ENCODE data around the gene UBL5.
"Not testable (repeated sequence)": the region's sequence is repeated elsewhere in the genome, so short reads cannot be mapped to it uniquely, and the experiment has no call there.

The UBL5 gene

DNA sequence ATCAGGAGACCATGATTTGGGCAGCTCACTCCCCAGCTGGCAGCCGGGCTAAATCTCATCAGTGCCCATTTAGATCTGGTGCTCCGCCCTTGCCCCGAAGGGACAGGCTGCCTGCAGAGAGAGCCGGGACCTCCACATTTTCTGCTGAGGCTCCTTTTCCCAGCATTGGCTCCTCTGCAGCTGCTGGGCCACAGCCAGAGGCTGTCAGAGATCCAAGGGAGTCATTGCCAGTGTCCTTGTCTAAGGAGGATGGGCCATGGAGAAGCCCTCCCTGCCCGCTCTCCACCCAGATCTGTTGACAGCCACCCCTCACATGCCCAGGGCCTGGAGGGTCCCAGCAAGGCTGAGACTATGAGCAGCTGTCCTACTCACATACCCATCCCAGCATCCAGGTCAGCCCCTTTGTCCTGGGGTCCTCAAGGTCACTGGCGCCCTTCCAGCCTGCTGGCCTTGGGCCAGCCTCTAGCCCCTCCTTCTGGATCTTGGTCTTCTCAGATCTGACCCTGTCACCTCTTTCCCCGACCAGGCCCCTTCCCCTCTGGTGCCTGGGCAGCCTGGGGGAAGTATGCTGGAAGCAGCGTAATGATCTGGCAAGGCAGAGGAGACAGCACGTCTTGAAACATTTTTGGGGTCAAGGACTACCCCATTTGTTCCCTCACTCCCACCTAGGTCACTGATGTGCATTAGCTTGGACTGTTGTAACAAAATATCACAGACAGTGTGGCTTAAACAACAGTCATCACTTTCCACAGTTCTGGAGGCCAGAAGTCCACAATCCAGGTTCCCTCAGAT, 15.3 kb downstream of the UBL5 start:
- H3K27ac ChIP-seq: no peak overlapping the region
- CTCF ChIA-PET: no interaction called here
- no peak for DNase-seq (ENCODE audit: low spot score)
- POLR2A ChIA-PET (ENCODE audit: low non-redundant PET): no interaction called here
- TF ChIP-seq, protein P1, sequence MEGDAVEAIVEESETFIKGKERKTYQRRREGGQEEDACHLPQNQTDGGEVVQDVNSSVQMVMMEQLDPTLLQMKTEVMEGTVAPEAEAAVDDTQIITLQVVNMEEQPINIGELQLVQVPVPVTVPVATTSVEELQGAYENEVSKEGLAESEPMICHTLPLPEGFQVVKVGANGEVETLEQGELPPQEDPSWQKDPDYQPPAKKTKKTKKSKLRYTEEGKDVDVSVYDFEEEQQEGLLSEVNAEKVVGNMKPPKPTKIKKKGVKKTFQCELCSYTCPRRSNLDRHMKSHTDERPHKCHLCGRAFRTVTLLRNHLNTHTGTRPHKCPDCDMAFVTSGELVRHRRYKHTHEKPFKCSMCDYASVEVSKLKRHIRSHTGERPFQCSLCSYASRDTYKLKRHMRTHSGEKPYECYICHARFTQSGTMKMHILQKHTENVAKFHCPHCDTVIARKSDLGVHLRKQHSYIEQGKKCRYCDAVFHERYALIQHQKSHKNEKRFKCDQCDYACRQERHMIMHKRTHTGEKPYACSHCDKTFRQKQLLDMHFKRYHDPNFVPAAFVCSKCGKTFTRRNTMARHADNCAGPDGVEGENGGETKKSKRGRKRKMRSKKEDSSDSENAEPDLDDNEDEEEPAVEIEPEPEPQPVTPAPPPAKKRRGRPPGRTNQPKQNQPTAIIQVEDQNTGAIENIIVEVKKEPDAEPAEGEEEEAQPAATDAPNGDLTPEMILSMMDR (conservative IDR thresholded peaks at IDR 0.05; ENCODE audit: low read depth): no peak

DNA sequence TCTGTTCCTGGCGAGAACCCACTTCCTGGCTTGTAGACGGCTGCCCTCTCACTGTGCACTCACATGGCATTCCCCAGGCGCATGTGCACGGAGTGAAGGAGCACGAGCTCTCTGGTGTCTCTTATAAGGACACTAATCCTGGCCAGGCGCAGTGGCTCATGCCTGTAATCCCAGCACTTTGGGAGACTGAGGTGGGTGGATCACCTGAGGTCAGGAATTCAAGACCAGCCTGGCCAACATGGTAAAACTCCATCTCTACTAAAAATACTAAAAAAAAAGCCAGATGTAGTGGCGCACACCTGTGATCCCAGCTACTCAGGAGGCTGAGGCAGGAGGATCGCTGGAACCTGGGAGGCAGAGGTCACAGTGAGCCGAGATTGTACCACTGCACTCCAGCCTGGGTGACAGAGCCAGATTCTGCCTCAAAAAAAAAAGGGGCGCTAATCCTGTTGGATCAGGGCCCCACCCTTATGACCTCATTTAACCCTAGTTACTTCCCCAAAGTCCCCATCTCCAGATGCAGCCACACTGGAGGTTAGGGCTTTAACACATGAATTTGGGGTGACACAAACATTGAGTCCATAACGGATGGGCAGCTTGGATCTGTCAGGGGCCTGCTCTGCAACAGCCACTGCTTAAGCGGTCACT, 16.0 kb downstream of the UBL5 start:
- DNase-seq (ENCODE audit: low spot score); POLR2A ChIA-PET (ENCODE audit: low non-redundant PET): not testable (repeated sequence)
- CTCF ChIA-PET: interaction anchor here (0.5 kb wide), 1 partner anchor 211 kb away, joined by 3 read pairs; no protein-coding TSS in a partner anchor

DNA sequence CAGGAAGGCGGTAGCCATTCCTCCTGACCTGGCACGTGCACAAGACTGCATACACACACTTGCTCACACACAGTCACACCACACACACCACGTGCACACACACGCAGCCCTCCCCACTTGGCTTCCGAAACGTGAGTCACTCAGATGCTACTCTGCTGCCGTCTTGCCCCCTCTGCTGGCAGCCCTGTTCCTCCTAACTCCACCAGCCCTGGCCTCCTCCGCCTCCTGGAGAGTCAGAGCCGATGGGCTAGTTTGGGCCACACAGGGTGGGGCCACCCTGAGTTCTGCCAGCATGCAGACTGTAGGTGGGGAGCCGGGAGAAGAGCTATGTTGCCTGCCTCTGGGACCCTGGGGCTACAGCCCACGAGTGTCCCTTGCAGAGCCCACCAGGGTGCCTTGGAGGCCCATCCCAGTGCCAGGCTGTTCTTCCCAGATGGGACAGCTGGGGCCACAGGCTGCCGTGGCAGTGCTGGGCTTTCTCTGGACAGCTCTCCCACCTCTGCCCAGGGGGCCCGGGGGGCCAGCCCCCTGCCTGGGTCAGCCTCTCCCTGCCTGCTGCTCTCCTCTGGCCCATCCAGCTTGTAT, 19.5 kb downstream of the UBL5 start:
- ChIA-PET CTCF (interaction anchor here (0.6 to 1.0 kb wide), 7 partner anchors 9 to 245 kb away, joined by 3 to 7 read pairs (median 4); no protein-coding TSS in a partner anchor), POLR2A (ENCODE audit: low non-redundant PET) (interaction anchor here (0.6 kb wide), 1 partner anchor 12 kb away, joined by 3 read pairs; the partner anchor contains the start of gene PIN1)
- peak; percentile 80 for DNase-seq (ENCODE audit: low spot score)
- peak overlapping the region; percentile 62 for H3K27ac ChIP-seq
- TF ChIP-seq, protein P1 (conservative IDR thresholded peaks at IDR 0.05; ENCODE audit: low read depth): no peak; the same call in 1 of the 2 replicates

More for the DNA sequence above, 16.0 kb downstream of the UBL5 start:
- H3K27ac ChIP-seq: not testable (repeated sequence)

DNA sequence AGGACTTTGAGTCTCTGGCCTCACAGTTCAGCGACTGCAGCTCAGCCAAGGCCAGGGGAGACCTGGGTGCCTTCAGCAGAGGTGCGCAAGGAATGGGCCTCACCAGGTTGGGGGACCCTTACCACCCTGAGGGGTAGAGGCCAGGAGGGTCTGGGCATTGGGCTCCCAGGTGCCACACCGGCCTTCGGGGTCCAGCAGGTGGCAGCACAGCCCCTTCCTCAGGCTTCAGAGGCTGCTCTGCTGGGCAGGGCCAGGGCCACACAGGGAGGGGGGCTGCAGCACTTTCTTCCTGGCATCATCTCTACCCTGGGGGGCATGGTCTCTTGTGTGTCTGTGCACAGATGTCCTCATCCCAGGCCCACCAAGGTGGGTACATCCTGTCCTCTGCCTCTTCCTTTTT, 20.3 kb downstream of the UBL5 start:
- no peak for DNase-seq (ENCODE audit: low spot score)
- ChIA-PET POLR2A (ENCODE audit: low non-redundant PET) (interaction anchor here (0.6 kb wide), 1 partner anchor 13 kb away, joined by 3 read pairs; the partner anchor contains the start of gene PIN1), CTCF (interaction anchor here (0.6 to 1.0 kb wide), 3 partner anchors 98 to 246 kb away, joined by 3 to 7 read pairs (median 4); no protein-coding TSS in a partner anchor)
- TF ChIP-seq, protein P1 (conservative IDR thresholded peaks at IDR 0.05; ENCODE audit: low read depth): peak; percentile 24; the same call in 1 of the 2 replicates
- H3K27ac ChIP-seq: no peak overlapping the region

DNA sequence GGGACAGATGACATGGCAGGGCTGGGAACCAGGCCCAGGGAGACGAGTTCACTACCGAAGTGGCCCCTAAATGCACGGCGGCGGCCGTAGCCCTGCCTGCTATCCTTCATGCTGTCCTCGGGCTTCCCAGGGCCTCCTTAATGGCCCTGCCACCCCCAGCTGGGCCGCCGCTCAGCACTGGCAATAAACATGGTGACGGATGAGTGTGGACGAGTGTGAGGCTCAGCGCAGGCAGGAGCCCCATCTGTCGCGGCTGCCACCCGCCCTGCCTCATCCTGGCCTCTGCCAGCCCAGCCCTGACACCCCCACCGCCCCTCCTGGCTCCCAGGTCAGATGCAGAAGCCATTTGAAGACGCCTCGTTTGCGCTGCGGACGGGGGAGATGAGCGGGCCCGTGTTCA, 21.0 kb downstream of the UBL5 start:
- TF ChIP-seq, protein P1 (conservative IDR thresholded peaks at IDR 0.05; ENCODE audit: low read depth): no peak
- no peak for DNase-seq (ENCODE audit: low spot score)
- H3K27ac ChIP-seq: no peak overlapping the region
- CTCF ChIA-PET: no interaction called here
- POLR2A ChIA-PET (ENCODE audit: low non-redundant PET): no interaction called here

DNA sequence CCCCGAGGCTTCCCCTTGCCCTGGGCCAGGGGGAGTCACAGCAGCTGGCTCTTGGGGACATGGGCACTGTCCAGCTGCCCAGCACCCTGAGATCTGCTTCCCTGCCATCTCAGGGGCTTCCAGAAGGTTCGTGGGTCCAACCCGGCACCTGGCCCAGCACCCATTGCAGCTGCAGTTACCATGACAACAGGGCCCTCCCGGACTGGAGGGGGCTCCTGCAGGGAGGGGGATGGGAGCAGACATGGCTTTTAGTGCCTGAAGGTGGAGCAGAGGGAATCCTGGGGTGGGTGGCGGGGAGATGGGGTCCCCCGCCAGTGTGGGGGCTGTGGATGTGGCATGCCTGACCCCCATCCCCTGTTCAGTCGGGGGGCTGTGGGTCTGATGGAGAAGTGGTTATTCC, 22.1 kb downstream of the UBL5 start:
- POLR2A ChIA-PET (ENCODE audit: low non-redundant PET): no interaction called here
- CTCF ChIA-PET: no interaction called here
- TF ChIP-seq, protein P1 (conservative IDR thresholded peaks at IDR 0.05; ENCODE audit: low read depth): no peak
- no peak for DNase-seq (ENCODE audit: low spot score)
- no peak overlapping the region for H3K27ac ChIP-seq

Measured in RWPE1 (cell line).